Fibroblast of peridontal ligament (primary cell): Measurements from ENCODE around the gene MAP2K2.

Source experiments
- DNase-seq: peaks from one replicate; pipeline ENCODE4 v3.0.0-alpha.2; 2010; ENCODE audit errors: extremely low read depth

The MAP2K2 gene

GRCh38 chr19:4099041-4099764 is 24.7 kb downstream of the MAP2K2 start:
- DNase-seq: no peak

- no peak for DNase-seq
Measured at GRCh38 chr19:4098493-4098892, 25.4 kb downstream of the MAP2K2 start.

GRCh38 chr19:4097501-4097900 is 26.4 kb downstream of the MAP2K2 start:
- no peak for DNase-seq

- no peak for DNase-seq
Measured at GRCh38 chr19:4096049-4096892, 27.7 kb downstream of the MAP2K2 start.

GRCh38 chr19:4095488-4095844 is 28.5 kb downstream of the MAP2K2 start:
- DNase-seq: no peak

- DNase-seq: no peak
Measured at GRCh38 chr19:4094761-4095487, 29.0 kb downstream of the MAP2K2 start.

GRCh38 chr19:4094291-4094690 is 29.6 kb downstream of the MAP2K2 start:
- no peak for DNase-seq

GRCh38 chr19:4093643-4094175 is 30.2 kb downstream of the MAP2K2 start:
- DNase-seq: no peak

- DNase-seq: no peak
Measured at GRCh38 chr19:4090356-4091220, 33.3 kb downstream of the MAP2K2 start.

- DNase-seq: no peak
Measured at GRCh38 chr19:4089946-4090345, 34.0 kb downstream of the MAP2K2 start.

GRCh38 chr19:4089400-4089908 is 34.5 kb downstream of the MAP2K2 start:
- DNase-seq: no peak

- DNase-seq: no peak
Measured at GRCh38 chr19:4088975-4089374, 34.9 kb downstream of the MAP2K2 start.

- DNase-seq: no peak
Measured at GRCh38 chr19:4087787-4088679, 35.9 kb downstream of the MAP2K2 start.

GRCh38 chr19:4086411-4086867 is 37.5 kb downstream of the MAP2K2 start:
- no peak for DNase-seq

GRCh38 chr19:4084547-4084877 is 39.4 kb downstream of the MAP2K2 start:
- DNase-seq: no peak

- DNase-seq: no peak
Measured at GRCh38 chr19:4083677-4084546, 40.0 kb downstream of the MAP2K2 start.

- DNase-seq: no peak
Measured at GRCh38 chr19:4082172-4082571, 41.8 kb downstream of the MAP2K2 start.

GRCh38 chr19:4081441-4082129 is 42.3 kb downstream of the MAP2K2 start:
- no peak for DNase-seq

GRCh38 chr19:4080473-4080872 is 43.4 kb downstream of the MAP2K2 start:
- no peak for DNase-seq
